Measurements from ENCODE around the gene ZBTB9.

- TF ChIP-seq CTCF (IDR thresholded peaks at IDR 0.05): no peak
- no peak for TF ChIP-seq POLR2A (IDR thresholded peaks at IDR 0.05)
These were observed 1.9 kb upstream of the ZBTB9 start for GRCh38 chr6:33452496-33452895.

All from vagina (tissue), 2 donors.